Measurements from ENCODE around the gene FHIT.

FHIT gene

GRCh38 chr3:60307562-60308199, 943.6 kb downstream of the FHIT start:
- DNase-seq = no peak

- DNase-seq = no peak
Observed at GRCh38 chr3:60304112-60304511, 947.1 kb downstream of the FHIT start.

DNA sequence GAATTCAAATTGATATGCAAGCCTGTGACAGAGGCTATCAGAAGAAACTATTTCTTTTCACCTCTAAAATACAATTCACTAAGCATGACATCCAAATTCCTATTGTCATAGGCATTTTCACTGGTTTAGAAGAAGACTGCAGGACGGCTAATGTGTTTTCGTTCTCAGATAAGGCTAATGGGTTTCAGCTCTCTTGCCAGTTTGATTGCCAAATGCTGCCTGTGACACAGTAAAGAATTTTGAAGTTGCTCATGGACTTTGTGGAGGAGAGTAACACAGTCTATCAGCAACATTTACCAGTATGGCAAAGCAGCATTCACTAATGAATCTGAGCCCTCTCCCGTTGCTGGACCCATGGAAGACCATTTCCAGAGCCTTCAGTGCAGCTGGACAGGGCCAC, 948.1 kb downstream of the FHIT start:
- no peak for DNase-seq

GRCh38 chr3:60301142-60301541, 950.1 kb downstream of the FHIT start:
- DNase-seq = no peak

DNA sequence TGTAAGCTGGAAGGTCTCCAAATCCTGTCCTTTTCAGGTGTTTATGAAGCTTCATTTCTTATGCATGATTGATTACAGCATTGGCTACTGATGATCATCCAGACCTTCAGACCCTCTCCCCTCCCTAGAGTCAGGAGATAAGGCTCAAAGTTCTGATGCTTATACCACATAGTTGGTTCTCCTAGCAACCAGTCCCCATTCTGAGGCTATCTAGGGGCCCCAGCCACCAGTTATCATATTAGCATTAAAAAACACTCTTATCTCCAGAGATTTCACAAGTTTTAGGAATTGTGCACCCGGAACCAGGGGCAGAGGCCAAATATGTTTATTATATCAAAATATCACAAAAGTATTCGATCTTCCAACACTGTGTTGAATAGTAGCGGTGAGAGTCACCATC, 953.1 kb downstream of the FHIT start:
- no peak for DNase-seq

GRCh38 chr3:60294181-60294580, 957.1 kb downstream of the FHIT start:
- DNase-seq = no peak

GRCh38 chr3:60291115-60291514, 960.1 kb downstream of the FHIT start:
- DNase-seq = no peak

DNA sequence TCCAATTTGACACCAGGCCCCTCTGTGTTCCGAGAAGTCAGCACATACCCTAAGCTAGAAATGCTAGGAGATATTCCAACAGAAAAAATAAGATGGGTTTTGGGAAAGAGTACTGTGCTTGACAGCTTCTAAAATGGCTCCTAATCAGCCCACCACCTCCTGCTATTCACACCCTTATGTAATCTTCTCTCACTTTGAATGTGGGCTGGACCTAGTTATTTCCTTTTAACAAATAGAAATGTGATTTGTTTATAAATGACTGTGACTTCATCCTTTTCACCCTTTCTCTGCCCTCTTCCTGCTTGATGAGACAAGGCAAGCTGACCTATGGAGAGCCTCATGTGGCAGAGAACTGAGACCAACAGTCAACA, 961.1 kb downstream of the FHIT start:
- no peak for DNase-seq

GRCh38 chr3:60289341-60290121, 961.7 kb downstream of the FHIT start:
- DNase-seq = no peak

GRCh38 chr3:60282866-60283265, 968.4 kb downstream of the FHIT start:
- no peak for DNase-seq

- DNase-seq = no peak
Observed at GRCh38 chr3:60281970-60282369, 969.3 kb downstream of the FHIT start.

- no peak for DNase-seq
Observed at GRCh38 chr3:60277361-60277800, 973.9 kb downstream of the FHIT start.

DNA sequence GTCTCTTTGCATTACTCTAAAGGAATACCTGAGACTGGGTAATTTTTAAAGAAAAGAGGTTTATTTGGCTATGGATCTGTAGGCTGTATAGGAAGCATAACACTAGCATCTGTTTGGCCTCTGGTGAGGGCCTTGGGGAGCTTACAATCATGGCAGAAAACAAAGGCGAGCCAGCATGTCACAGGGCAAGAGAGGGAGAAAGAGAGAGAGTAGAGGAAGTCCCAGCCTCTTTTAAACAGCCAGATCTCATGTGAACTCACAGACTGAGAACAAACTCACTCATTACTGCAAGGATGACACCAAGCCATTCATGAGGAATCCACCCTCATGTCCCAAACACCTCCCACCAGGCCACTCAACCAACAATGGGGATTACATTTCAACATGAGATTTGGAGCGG, 974.6 kb downstream of the FHIT start:
- DNase-seq = no peak

- DNase-seq = no peak
Observed at GRCh38 chr3:60274646-60275045, 976.6 kb downstream of the FHIT start.

DNA sequence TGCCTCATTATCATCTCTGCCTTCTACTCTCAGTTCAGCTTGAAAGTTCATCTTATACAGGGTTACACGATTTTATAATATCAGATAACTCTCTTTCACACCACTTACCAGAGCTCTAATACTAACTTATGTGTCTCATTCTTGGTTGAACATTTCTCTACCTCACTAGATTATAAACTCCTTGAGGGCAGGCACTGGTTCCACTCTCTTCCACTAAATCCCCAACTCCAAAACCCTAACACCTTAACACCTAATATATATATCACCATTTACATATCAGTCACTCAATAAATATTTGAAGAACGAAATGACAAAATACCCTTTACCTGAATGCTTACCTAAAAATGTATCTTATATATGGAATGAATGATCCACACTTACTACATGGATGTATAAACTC, 977.2 kb downstream of the FHIT start:
- DNase-seq = no peak

- no peak for DNase-seq
Observed at GRCh38 chr3:60269829-60270266, 981.4 kb downstream of the FHIT start.

DNA sequence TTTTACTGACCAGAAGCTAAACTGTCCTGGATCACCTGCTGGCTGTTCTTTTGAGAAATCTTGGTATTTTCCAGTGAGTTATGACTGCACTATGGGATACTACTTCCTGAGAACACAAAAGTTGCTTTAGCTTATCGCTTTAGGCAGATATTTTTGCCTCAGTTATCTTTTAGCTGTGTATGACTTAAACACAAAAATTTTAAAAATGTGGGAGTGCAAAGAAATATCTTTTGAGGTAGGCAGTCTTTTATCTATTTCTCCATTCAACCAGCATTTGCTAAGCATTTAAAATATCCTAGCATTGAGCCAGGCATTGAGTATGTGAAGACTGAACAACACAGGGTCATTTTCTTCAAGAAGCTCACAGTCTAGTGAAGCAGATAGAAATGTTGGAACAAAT, 981.9 kb downstream of the FHIT start:
- DNase-seq = no peak

DNA sequence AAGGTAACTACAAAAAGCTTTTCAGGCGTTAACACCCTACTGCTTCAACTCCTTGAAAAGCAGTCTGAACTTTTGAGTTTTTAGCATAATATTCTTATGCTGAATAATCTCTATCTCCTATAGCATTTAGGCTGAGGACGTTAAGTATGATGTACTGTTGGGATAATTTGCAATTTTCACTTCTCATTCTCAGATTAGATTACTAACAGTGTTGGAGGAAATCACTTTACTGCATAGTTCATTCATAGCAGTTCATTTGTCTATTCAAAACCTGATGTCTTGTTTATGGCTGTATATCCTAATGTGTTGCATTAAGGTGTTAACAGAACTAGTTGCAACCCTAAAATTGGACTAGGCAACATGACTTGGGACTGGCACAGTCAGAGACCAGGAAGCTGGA, 983.1 kb downstream of the FHIT start:
- DNase-seq = no peak

- DNase-seq = no peak
Observed at GRCh38 chr3:60266444-60266843, 984.8 kb downstream of the FHIT start.

DNA sequence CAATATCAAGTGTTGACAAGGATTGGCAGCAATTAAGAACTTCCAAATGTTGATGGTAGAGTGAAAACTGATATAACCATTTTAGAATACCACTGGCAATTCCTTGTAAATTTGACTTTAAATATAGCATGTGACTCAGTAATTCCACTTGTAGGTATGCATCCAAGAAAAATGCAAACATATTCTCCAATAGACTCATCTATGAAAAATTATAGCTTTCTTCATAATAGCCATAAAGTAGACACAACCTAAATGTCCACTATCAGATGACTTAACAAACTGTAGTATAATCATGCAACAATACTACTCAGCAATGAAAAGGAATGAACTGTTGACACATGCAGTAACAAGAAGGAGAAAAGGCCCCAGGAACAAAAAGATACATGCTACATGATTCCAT, 988.1 kb downstream of the FHIT start:
- DNase-seq = no peak

DNA sequence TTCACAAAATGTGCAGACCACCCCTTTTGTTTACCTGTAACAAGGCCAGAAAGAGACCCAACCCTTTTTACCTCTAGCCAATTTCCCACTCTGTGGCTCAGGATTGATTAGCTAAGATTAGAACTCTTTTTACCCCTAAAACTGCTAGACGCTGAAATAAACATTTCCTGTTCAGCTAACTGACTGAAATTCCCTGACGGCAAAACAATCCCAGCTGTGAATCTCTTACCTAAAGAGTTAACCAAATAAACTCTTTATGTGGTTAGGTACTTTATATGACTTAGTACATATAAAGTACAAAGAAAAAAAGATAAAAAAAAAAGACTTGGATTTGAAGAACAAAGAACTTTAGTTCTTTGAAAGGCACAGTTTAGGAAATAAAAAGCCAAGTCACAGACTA, 988.7 kb downstream of the FHIT start:
- DNase-seq = no peak

DNA sequence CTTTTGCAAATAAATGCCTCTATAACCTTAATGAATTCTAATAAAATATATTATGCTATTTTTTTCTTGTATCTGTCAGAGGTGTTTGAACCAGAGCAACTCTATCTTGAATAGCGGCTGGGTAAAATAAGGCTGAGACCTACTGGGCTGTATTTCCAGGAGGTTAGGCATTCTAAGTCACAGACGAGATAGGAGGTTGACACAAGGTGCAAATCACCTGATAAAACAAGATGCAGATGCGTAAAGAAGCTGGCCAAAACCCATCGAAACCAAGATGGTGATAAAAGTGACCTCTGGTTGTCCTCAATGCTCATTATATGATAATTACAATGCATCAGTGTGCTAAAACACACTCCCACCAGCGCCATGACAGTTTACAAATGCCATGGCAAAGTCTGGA, 990.7 kb downstream of the FHIT start:
- DNase-seq = no peak

DNA sequence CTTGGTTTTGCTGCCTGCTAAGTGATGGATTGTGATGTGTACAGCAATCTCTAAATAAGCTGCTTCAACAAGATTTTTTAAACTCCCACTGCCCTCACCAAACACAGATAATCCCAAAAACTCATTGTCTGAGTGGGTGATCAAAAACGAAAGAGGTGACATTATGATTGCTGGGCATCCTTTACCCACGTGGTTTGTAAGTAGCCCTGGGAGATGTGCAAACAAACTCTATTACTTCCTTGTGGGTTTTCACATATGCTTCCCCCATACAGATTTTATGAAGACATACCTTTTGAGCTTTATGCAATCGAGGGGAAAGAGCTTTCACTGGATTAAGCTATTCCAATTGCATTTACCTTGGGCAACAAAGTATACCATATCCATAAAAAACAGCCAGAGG, 1000.4 kb downstream of the FHIT start:
- DNase-seq = no peak

- DNase-seq = no peak
Observed at GRCh38 chr3:60250206-60250605, 1001.0 kb downstream of the FHIT start.

DNA sequence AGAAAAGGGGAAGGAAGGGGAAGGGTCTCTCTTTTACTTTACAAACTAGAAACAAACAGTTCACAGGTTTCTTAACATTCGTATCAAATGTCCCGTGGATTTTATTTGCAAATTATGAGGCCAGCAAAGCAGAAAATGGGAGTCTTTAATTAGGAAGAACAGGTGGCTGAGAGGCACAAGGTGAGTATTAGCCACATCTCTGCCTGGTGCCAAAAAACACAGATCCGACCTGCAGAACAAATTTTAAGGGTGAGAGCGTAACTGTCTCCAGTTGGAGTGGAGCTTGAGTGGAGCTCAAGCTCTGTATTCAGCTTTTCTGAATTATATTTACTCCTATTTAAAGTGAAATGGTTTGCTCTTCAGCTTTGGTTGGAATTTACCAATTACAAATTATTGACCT, 1004.9 kb downstream of the FHIT start:
- DNase-seq = no peak

All from SIG-M5 (cell line).